Liver (tissue), 9 donors: ENCODE results near the gene B3GNT9. TPM values are rescaled to one million over a fixed set of nuclear protein-coding genes. Genes with fewer than 3 reads are reported as not detected.

Source experiments
- DNase-seq: peaks from one replicate; pipeline ENCODE4 v3.0.0-alpha.2; 2017; ENCODE audit warnings: low spot score
- H3K27ac ChIP-seq, 2 donors: one replicate each; pipeline ENCODE4 v1.7.0; 2013; ENCODE audit warnings: inconsistent platforms in 2 of 2, low read length in 2 of 2, control low read depth in 1 of 2, low read depth in 1 of 2, mild to moderate bottlenecking in 1 of 2
- H3K27me3 ChIP-seq, 4 donors: one replicate each; pipeline versions ENCODE4 v1.6.1 to v1.7.0; 2013; ENCODE audit warnings: low read length in 3 of 4, inconsistent platforms in 1 of 4, mild to moderate bottlenecking in 1 of 4, moderate library complexity in 1 of 4; ENCODE audit not compliant: control insufficient read depth in 4 of 4, insufficient read depth in 4 of 4
- H3K36me3 ChIP-seq, 4 donors: one replicate each; pipeline versions ENCODE4 v1.6.1 to v1.7.0; 2013; ENCODE audit warnings: low read length in 3 of 4, mild to moderate bottlenecking in 3 of 4, low read depth in 1 of 4, moderate library complexity in 1 of 4; ENCODE audit not compliant: control insufficient read depth in 4 of 4, insufficient read depth in 3 of 4
- H3K4me1 ChIP-seq, 4 donors: one replicate each; pipeline versions ENCODE4 v1.6.1 to v1.7.0; 2013; ENCODE audit warnings: low read length in 3 of 4, mild to moderate bottlenecking in 3 of 4, moderate library complexity in 1 of 4; ENCODE audit not compliant: control insufficient read depth in 4 of 4, insufficient read depth in 4 of 4
- H3K4me3 ChIP-seq, 3 donors: one replicate each; pipeline versions ENCODE4 v1.6.1 to v1.7.0; 2013; ENCODE audit warnings: low read length in 3 of 3, control low read depth in 1 of 3, low read depth in 1 of 3, mild to moderate bottlenecking in 1 of 3
- H3K9ac ChIP-seq, 2 donors: one replicate each; pipeline ENCODE4 v1.7.0; 2013; ENCODE audit warnings: low read length in 2 of 2, mild to moderate bottlenecking in 2 of 2, moderate library complexity in 2 of 2, control low read depth in 1 of 2, low read depth in 1 of 2
- H3K9me3 ChIP-seq, 4 donors: one replicate each; pipeline versions ENCODE4 v1.6.1 to v1.7.0; 2013; ENCODE audit warnings: low read length in 3 of 4; ENCODE audit not compliant: control insufficient read depth in 4 of 4
- ATF3 ChIP-seq: IDR thresholded peaks from 2 replicates; pipeline ENCODE4 v1.6.1; 2016; ENCODE audit warnings: antibody characterized with exemption
- CTCF ChIP-seq: fragments of 150-350 bp; IDR thresholded peaks from 2 replicates; pipeline ENCODE4 v1.5.1; 2017; ENCODE audit warnings: improper control_type of control experiment, low read depth, low read length; ENCODE audit not compliant: missing input control
- EGR1 ChIP-seq, 2 donors: IDR thresholded peaks; 2 replicates each; pipeline ENCODE4 v1.6.1; 2016 to 2018; ENCODE audit warnings: antibody characterized with exemption in 2 of 2, low read depth in 2 of 2
- FOXA1 ChIP-seq: IDR thresholded peaks from 2 replicates; pipeline ENCODE4 v1.6.1; 2016; ENCODE audit warnings: antibody characterized with exemption
- FOXA2 ChIP-seq: IDR thresholded peaks from 2 replicates; pipeline ENCODE4 v1.6.1; 2016; ENCODE audit warnings: antibody characterized with exemption
- GABPA ChIP-seq, 2 donors: IDR thresholded peaks in 1 of 2; conservative IDR thresholded peaks in 1 of 2; 2 replicates each; pipeline ENCODE4 v1.6.1; 2016; ENCODE audit warnings: antibody characterized with exemption in 2 of 2, mild to moderate bottlenecking in 1 of 2, moderate library complexity in 1 of 2
- HNF4A ChIP-seq, 2 donors: conservative IDR thresholded peaks; 2 replicates each; pipeline ENCODE4 v1.6.1; 2016; ENCODE audit warnings: antibody characterized with exemption in 2 of 2, mild to moderate bottlenecking in 2 of 2
- HNF4G ChIP-seq: IDR thresholded peaks from 2 replicates; pipeline ENCODE4 v1.6.1; 2016; ENCODE audit warnings: antibody characterized with exemption
- JUND ChIP-seq, 2 donors: IDR thresholded peaks; 2 replicates each; pipeline ENCODE4 v1.6.1; 2016; ENCODE audit warnings: antibody characterized with exemption in 2 of 2
- MAX ChIP-seq: IDR thresholded peaks from 2 replicates; pipeline ENCODE4 v1.6.1; 2016; ENCODE audit warnings: antibody characterized with exemption
- NR2F2 ChIP-seq: IDR thresholded peaks from 2 replicates; pipeline ENCODE4 v1.6.1; 2016; ENCODE audit warnings: antibody characterized with exemption
- RAD21 ChIP-seq, 2 donors: IDR thresholded peaks; 2 replicates each; pipeline ENCODE4 v1.6.1; 2016; ENCODE audit warnings: antibody characterized with exemption in 2 of 2, mild to moderate bottlenecking in 2 of 2
- REST ChIP-seq: IDR thresholded peaks from 2 replicates; pipeline ENCODE4 v1.6.1; 2016; ENCODE audit warnings: antibody characterized with exemption, mild to moderate bottlenecking
- RXRA ChIP-seq, 2 donors: IDR thresholded peaks; 2 replicates each; pipeline ENCODE4 v1.6.1; 2017 to 2018; ENCODE audit warnings: antibody characterized with exemption in 2 of 2, mild to moderate bottlenecking in 1 of 2
- SP1 ChIP-seq: IDR thresholded peaks from 2 replicates; pipeline ENCODE4 v1.6.1; 2018; ENCODE audit warnings: antibody characterized with exemption, mild to moderate bottlenecking
- TAF1 ChIP-seq: conservative IDR thresholded peaks from 2 replicates; pipeline ENCODE4 v1.6.1; 2016; ENCODE audit warnings: antibody characterized with exemption, mild to moderate bottlenecking
- YY1 ChIP-seq: IDR thresholded peaks from 2 replicates; pipeline ENCODE4 v1.6.1; 2016; ENCODE audit warnings: antibody characterized with exemption, mild to moderate bottlenecking
- ZBTB33 ChIP-seq: IDR thresholded peaks from 2 replicates; pipeline ENCODE4 v1.6.1; 2016; ENCODE audit warnings: antibody characterized with exemption
- WGBS: extraction: QIAGEN DNeasy Blood & Tissue Kit; methylation state at CpG from one replicate; pipeline ENCODE4 v1.1.7; 2013; 5-methylcytosine and 5-hydroxymethylcytosine counted together
- polyA plus RNA-seq, 2 donors: library from polyadenylated mRNA; stranded (reverse) in 1 of 2; unstranded in 1 of 2; fragments of 200-250 nt in 1 of 2; fragments of >200 nt in 1 of 2; fragmentation: Nextera tagmentation in 1 of 2; extraction: Ambion mirVana in 1 of 2; gene quantifications; one replicate each; pipeline versions ENCODE4 v1.2.1 to v1.2.3, GENCODE V29; 2013 to 2015
- total RNA-seq, 2 donors: library from RNA; depleted of rRNA; stranded (reverse); fragments of >200 nt; gene quantifications; one replicate each; pipeline ENCODE4 v1.2.3, GENCODE V29; 2014
- donor health status: healthy.
- donor health status: healthy.
- donor health status: healthy.
- donor health status: healthy.
- donor health status: healthy.

B3GNT9 gene
- total and polyA plus RNA-seq, 4 donors, result 0.43 to 2.3 (median 1.4) TPM

- TF ChIP-seq HNF4A (conservative IDR thresholded peaks at IDR 0.05) (no peak), FOXA2 (no peak), TAF1 (no peak), CTCF (no peak), HNF4G (no peak), GABPA (IDR thresholded peaks at IDR 0.05 in 1 of 2, conservative IDR thresholded peaks at IDR 0.05 in 1 of 2) (no peak), MAX (no peak), SP1 (no peak), REST (no peak), ZBTB33 (no peak), FOXA1 (no peak), RXRA (IDR thresholded peaks at IDR 0.05) (no peak), NR2F2 (no peak), EGR1 (IDR thresholded peaks at IDR 0.05; ENCODE audit: low read depth in 2 of 2) (no peak), ATF3 (no peak), YY1 (no peak), JUND (IDR thresholded peaks at IDR 0.05) (no peak), RAD21 (IDR thresholded peaks at IDR 0.05) (no peak)
- Histone ChIP-seq H3K4me3 (no peak overlapping the region), H3K4me1 (peaks cover 6 to 32% (median 20%) of the 10 kb centered on the region in 4 donors), H3K27ac (no peak overlapping the region), H3K36me3 (peaks cover 18 to 54% (median 29%) of the 10 kb centered on the region in 4 donors), H3K27me3 (no peaks in the 10 kb centered on the region), H3K9ac (no peak overlapping the region), H3K9me3 (no peaks in the 10 kb centered on the region)
- DNase-seq, result no peak
- WGBS, result 70% methylated on average over 6 of the region's 6 CpGs
Observed at GRCh38 chr16:67197704-67198103, 46.9 kb upstream of the B3GNT9 start.
